Testis (tissue), 2 donors: ENCODE measurements around the gene COL23A1.

Experiments
- POLR2A ChIP-seq: fragments of 450-650 bp; IDR thresholded peaks from one replicate; pipeline ENCODE4 v1.6.1; 2017; ENCODE audit warnings: antibody characterized with exemption, mild to moderate bottlenecking, moderate library complexity
- TF ChIP-seq, protein P1 (sequence below), 3 experiments: fragments of 450-650 bp in 2 of 3; fragments of 200-600 bp in 1 of 3; sonication (generic) in 1 of 3; IDR thresholded peaks; one replicate each; pipeline ENCODE4 v1.5.1; 2016 to 2019; ENCODE audit warnings: antibody characterized with exemption in 3 of 3, mild to moderate bottlenecking in 2 of 3, moderate library complexity in 1 of 3

DNA sequence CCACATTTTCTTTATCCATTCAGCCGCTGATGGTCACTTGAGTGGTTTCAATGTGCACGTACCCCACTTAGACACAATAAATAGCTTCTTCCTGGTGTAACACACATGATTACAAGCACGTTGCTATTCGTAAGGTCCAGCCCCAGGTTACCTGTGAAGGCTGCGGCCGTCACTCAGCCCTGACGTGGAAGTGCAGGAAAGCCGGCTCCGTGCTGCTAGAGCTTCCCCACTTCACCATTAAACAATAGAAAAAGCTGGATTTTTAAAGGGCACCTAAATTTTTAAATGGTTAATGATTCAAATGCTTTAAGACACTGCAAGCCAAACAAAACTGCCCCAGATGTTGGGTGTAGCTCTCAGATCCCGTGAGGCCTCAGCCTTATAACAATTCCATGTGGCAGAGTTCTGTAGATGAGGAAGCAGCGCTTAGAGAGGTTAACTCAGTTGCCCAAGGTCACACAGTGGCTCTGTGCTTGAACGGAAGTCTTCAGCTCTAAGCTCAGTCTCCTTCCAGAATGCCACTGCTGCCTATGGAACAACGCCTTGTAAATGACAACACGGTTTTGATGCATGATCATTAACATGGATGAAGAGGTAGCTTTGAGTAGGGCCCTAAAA, 125.7 kb downstream of the COL23A1 start:
- no peak for TF ChIP-seq POLR2A
- TF ChIP-seq, protein P1, sequence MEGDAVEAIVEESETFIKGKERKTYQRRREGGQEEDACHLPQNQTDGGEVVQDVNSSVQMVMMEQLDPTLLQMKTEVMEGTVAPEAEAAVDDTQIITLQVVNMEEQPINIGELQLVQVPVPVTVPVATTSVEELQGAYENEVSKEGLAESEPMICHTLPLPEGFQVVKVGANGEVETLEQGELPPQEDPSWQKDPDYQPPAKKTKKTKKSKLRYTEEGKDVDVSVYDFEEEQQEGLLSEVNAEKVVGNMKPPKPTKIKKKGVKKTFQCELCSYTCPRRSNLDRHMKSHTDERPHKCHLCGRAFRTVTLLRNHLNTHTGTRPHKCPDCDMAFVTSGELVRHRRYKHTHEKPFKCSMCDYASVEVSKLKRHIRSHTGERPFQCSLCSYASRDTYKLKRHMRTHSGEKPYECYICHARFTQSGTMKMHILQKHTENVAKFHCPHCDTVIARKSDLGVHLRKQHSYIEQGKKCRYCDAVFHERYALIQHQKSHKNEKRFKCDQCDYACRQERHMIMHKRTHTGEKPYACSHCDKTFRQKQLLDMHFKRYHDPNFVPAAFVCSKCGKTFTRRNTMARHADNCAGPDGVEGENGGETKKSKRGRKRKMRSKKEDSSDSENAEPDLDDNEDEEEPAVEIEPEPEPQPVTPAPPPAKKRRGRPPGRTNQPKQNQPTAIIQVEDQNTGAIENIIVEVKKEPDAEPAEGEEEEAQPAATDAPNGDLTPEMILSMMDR (IDR thresholded peaks at IDR 0.05), result no peak
